HCT116 (cell line): ENCODE measurements around the gene CLOCK. TPM values are rescaled to one million over a fixed set of nuclear protein-coding genes. Genes with fewer than 3 reads are reported as not detected.

Source experiments
- total RNA-seq: library from RNA; stranded (reverse); gene quantifications from one replicate; pipeline ENCODE4 v1.2.1, GENCODE V29; 2021; ENCODE audit not compliant: unreplicated experiment

CLOCK gene
- total RNA-seq, 1 experiment from 2014 or later, result 38.7 TPM

Other genes starting within 250 kb of the CLOCK start
- gene SRD5A3, start 200.7 kb downstream of the CLOCK start, total RNA-seq, result 19.9 TPM
- 60.7 TPM for gene TMEM165, start 151.0 kb downstream of the CLOCK start, total RNA-seq
- 0.47 TPM for gene PDCL2, start 45.3 kb upstream of the CLOCK start, total RNA-seq
- gene NMU, start 89.4 kb upstream of the CLOCK start, total RNA-seq, result 81.1 TPM